NCI-H69 (cell line): Measurements from ENCODE around the gene RABGEF1.
"Not testable (repeated sequence)": the region's sequence is repeated elsewhere in the genome, so short reads cannot be mapped to it uniquely, and the experiment has no call there.

Experiments used
- DNase-seq: peaks from one replicate; lab custom pipeline; 2025; lab: John Stamatoyannopoulos, UW

The RABGEF1 gene

GRCh38 chr7:66765322-66766025, 24.9 kb downstream of the RABGEF1 start:
- not testable (repeated sequence) for DNase-seq

- DNase-seq, result no peak
Observed at GRCh38 chr7:66766041-66766440, 25.5 kb downstream of the RABGEF1 start.

DNA sequence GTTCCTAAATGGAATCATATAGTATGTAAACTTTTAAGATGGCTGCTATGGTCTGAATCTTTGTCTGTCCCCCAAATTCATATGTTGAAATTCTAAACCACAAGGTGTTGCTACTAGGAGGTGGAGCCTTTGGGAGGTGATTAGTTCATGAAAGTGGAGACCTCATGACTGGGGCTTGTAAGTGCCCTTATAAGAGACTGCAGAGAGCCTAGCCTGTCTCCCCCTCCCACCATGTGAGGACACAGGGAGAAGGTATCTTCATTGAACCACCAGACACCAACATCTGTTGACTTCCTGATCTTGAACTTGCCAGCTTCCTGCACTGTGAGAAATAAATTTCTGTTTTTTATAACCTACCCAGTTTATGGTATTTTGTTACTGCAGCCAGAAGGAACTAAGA, 27.0 kb downstream of the RABGEF1 start:
- not testable (repeated sequence) for DNase-seq

DNA sequence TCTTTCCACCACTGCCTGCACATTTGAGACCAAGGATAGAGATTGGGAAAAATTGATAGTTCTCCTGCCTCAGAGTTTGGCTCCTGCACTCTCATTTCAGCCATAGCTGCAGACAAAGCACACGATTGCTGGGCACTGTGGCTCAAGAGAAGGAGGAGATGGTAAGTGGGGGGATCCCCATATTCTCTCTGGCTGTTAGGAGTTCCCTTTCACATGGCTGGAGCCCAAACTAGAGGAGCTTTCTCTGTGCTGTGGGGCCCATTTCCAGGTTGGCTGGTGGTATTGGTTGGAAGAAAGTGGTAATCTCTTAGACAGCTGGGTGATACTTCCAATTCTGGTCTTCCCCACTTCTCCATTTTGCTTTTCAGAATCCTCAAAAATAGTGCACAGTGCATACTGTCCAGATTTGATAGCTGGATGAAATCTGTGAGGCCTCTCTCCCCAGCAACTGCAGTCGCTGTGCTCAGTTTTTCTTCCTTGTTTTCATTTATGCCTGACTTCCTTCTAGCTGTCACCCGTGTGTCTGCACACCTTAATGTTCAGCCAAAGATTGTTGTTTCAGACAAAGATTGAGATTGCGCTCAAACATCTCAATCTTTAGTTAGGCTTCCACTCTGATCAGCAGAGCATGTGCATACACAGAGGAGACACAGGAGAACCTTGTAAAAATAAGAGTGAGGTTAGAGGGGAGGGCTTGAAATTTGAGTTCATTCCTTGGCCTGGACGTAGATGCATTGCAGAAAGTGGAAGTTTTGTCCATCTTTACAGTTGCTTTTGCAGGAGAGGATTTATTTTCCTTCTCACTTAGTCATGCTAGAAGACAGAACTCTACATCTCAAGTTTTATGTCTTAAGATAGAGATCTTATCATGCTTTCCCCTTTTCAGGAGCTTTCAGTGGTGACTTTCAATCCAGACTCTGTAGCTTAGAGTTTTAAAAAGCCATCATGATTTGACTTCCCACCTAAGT, 28.6 kb downstream of the RABGEF1 start:
- DNase-seq, result no peak

DNA sequence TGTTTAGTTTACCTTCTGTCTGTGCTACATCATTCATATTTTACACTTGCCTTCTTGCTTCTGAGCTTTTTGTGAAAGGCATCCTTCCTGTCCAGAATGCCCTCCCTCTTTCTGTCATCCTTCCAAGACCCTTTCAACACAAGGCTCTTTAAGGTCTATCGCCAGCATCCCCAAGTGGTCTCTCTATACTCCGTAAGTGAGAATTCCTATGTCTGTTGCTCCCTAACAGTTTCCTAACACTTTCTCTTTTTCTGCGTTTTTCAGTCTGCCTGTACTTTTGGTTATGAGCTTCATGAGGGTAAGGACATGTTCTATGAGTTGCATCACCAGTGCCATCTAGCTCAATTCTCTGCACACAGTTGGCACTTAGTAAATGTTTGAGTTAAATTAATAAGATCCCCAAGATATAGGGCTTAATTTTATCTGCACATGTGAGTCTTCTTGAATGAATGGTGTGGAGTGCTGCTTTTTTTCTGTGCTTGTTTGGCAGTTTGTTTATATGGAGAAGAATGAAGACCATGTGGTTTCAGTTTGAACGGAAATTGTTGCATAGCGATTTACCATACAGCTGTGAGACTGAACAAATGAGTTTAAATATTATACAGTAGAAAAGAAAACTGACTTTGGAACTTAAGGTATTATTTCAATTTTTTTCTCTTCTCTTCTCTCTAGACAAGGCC, 29.4 kb downstream of the RABGEF1 start:
- no peak for DNase-seq

DNA sequence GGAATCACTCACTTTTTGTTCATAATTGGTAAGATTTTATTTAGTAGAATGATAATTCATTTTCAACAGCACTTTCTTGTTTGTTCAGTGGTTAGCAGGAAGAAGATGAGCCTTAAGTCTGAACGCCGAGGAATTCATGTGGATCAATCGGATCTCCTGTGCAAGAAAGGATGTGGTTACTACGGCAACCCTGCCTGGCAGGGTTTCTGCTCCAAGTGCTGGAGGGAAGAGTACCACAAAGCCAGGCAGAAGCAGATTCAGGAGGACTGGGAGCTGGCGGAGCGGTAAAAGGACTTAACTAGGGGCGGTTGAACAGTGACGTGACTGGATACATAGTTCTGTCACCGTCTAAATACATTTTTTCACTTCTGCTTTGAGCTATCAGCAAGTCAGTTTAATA, 31.3 kb downstream of the RABGEF1 start:
- DNase-seq, result no peak

GRCh38 chr7:66773744-66774143, 33.2 kb downstream of the RABGEF1 start:
- DNase-seq, result not testable (repeated sequence)

GRCh38 chr7:66776383-66776782, 35.9 kb downstream of the RABGEF1 start:
- DNase-seq, result not testable (repeated sequence)

- no peak for DNase-seq
Observed at GRCh38 chr7:66776800-66777442, 36.4 kb downstream of the RABGEF1 start.

GRCh38 chr7:66778201-66778600, 37.7 kb downstream of the RABGEF1 start:
- DNase-seq, result no peak

GRCh38 chr7:66779669-66780409, 39.3 kb downstream of the RABGEF1 start:
- DNase-seq, result no peak

GRCh38 chr7:66781408-66782090, 41.0 kb downstream of the RABGEF1 start:
- no peak for DNase-seq

GRCh38 chr7:66782875-66783274, 42.3 kb downstream of the RABGEF1 start:
- DNase-seq, result not testable (repeated sequence)

- not testable (repeated sequence) for DNase-seq
Observed at GRCh38 chr7:66783887-66784595, 43.5 kb downstream of the RABGEF1 start.

GRCh38 chr7:66790196-66790595, 49.7 kb downstream of the RABGEF1 start:
- DNase-seq, result no peak

GRCh38 chr7:66790725-66791124, 50.2 kb downstream of the RABGEF1 start:
- DNase-seq, result no peak

DNA sequence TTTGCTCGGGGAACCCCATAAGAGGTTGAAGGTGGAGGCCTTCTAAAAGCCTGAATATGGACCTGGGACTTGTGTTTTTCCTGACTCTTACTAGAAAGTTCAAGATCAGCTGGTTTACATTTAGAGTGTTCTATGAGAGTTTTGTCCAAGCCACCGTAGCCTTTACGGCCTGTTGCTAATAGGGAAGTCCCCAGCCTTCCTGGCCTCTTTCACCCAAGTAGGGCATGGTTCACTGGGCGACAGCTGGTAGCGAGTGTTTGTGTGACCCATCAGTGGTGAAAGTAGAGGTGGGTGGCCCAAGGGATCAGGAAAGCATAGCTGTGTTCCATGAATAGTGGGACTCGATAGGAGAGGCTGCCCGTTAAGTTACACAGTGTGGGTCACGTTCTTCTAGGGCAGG, 60.1 kb downstream of the RABGEF1 start:
- DNase-seq, result no peak

DNA sequence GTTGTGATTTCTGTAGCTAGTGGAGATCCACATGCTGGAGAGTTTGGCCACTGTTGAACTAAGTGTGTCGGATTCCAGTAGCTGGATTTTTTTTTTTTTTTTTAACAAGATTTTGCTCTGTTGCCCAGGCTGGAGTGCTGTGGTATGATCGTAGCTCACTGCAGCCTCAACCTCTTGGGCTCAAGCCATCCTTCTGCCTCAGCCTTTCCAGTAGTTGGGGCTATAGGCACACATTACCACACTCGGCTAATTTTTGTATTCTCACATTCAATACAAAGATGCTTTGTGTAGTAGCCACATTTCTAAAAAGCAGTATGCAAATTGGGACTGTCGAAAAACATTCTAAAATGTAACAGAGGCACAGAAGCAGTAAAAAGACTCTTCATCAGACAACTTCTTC, 63.5 kb downstream of the RABGEF1 start:
- no peak for DNase-seq

- no peak for DNase-seq
Observed at GRCh38 chr7:66807736-66808135, 67.2 kb downstream of the RABGEF1 start.

- no peak for DNase-seq
Observed at GRCh38 chr7:66810716-66811115, 70.2 kb downstream of the RABGEF1 start.
